ENCODE measurements around the gene NEU2.

The NEU2 gene

DNA sequence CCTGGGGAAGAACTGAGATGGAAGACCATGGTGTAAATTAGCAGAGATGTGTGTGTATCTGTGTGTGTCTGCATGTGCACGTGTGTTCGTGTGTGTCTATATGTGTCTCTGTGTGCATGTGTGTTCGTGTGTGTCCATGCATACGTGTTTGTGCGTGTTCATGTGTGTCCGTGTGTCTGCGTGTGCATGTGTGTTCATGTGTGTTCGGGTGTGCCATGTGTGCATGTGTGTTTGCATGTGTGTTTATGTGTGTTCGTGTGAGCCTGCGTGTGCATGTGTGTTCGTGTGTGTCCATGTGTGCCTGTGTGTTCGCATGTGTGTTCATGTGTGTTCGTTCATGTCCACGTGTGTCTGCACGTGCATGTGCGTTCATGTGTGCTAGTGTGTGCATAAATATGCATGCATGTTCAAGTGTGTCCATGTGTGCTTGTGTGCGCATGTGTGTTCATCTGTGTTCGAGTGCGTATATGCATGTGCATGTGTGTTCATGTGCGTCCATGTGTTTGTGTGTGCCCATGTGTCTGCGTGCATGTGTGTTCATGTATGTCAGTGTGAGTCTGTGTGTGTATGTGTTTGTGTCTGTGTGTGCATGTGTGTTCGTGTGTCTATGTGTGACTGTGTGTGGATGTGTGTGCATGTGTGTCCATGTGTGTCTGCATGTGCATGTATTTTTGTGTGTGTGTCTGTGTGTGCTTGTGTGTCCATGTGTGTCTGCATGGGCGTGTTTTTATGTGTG is 3.1 kb downstream of the NEU2 start:
- Histone ChIP-seq H3K9me3 (ENCODE audit: control insufficient read depth, insufficient read depth, low read length) (peaks cover 8% of the 10 kb centered on the region; the same call in 1 of the 2 replicates), H3K4me2 (ENCODE audit: low read length) (no peak overlapping the region), H3K36me3 (ENCODE audit: control insufficient read depth, low read length) (no peaks in the 10 kb centered on the region), H3K27me3 (ENCODE audit: control insufficient read depth, low read length) (peaks cover 3% of the 10 kb centered on the region; the same call in 1 of the 2 replicates), H3K4me3 (ENCODE audit: low read length) (no peak overlapping the region), H4K20me1 (ENCODE audit: control insufficient read depth, insufficient read depth, low read depth, low read length) (no peaks in the 10 kb centered on the region), H3F3A (ENCODE audit: control insufficient read depth, insufficient read depth) (0 out of 2 replicates have a peak, but pooled peaks cover 3% of the 10 kb centered on the region), H3K9me2 (replicated peaks; ENCODE audit: control insufficient read depth, low read length) (no peaks in the 10 kb centered on the region), H3K79me2 (ENCODE audit: control insufficient read depth, low read length) (no peaks in the 10 kb centered on the region), H3K4me1 (ENCODE audit: control insufficient read depth, low read length) (no peaks in the 10 kb centered on the region), H3K27ac (ENCODE audit: low read depth, low read length) (no peak overlapping the region)
- TF ChIP-seq EZH2phosphoT487 (IDR thresholded peaks at IDR 0.05; ENCODE audit: borderline replicate concordance, low read length) = no peak
- TF ChIP-seq, protein P1, sequence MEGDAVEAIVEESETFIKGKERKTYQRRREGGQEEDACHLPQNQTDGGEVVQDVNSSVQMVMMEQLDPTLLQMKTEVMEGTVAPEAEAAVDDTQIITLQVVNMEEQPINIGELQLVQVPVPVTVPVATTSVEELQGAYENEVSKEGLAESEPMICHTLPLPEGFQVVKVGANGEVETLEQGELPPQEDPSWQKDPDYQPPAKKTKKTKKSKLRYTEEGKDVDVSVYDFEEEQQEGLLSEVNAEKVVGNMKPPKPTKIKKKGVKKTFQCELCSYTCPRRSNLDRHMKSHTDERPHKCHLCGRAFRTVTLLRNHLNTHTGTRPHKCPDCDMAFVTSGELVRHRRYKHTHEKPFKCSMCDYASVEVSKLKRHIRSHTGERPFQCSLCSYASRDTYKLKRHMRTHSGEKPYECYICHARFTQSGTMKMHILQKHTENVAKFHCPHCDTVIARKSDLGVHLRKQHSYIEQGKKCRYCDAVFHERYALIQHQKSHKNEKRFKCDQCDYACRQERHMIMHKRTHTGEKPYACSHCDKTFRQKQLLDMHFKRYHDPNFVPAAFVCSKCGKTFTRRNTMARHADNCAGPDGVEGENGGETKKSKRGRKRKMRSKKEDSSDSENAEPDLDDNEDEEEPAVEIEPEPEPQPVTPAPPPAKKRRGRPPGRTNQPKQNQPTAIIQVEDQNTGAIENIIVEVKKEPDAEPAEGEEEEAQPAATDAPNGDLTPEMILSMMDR (IDR thresholded peaks at IDR 0.05; ENCODE audit: low read depth, low read length, poor library complexity, severe bottlenecking) = no peak

DNA sequence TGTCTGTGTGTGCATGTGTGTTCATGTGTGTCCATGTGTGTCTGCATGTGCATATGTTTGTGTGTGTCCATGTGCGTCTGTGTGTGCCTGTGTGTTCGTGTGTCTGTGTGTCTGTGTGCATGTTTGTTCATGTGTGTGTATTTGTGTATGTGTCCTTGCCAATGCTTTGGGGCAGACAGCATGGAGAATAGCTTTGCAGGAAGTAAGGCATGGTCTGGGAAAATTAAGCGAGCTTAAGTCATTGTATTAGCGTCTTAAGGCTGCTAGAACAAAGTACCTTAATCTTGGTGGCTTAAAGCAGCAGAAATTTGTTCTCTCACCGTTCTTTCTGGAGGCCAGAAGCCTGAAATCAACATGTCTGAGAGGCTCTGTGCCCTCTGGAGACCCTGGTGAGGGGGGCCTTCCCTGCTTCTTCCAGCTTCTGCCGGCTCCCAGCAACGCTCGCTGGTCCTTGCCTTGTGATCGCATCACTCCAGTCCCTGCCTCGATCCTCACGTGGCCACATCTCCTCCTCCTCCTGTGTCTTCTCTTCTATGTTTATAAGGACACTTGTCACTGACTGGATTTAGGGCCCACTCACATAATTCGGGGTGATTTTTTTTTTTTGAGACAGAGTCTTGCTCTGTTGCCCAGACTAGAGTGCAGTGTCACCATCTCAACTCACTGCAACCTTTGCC is 3.8 kb downstream of the NEU2 start:
- Histone ChIP-seq H3K79me2 (ENCODE audit: control insufficient read depth, low read length) (no peaks in the 10 kb centered on the region), H3K4me1 (ENCODE audit: control insufficient read depth, low read length) (no peaks in the 10 kb centered on the region), H3K27me3 (ENCODE audit: control insufficient read depth, low read length) (peaks cover 3% of the 10 kb centered on the region; the same call in 1 of the 2 replicates), H3F3A (ENCODE audit: control insufficient read depth, insufficient read depth) (0 out of 2 replicates have a peak, but pooled peaks cover 3% of the 10 kb centered on the region), H3K36me3 (ENCODE audit: control insufficient read depth, low read length) (no peaks in the 10 kb centered on the region), H3K4me3 (ENCODE audit: low read length) (no peak overlapping the region), H3K9me2 (replicated peaks; ENCODE audit: control insufficient read depth, low read length) (no peaks in the 10 kb centered on the region), H3K4me2 (ENCODE audit: low read length) (no peak overlapping the region), H3K27ac (ENCODE audit: low read depth, low read length) (no peak overlapping the region), H4K20me1 (ENCODE audit: control insufficient read depth, insufficient read depth, low read depth, low read length) (no peaks in the 10 kb centered on the region), H3K9me3 (ENCODE audit: control insufficient read depth, insufficient read depth, low read length) (peaks cover 8% of the 10 kb centered on the region; the same call in 1 of the 2 replicates)
- TF ChIP-seq EZH2phosphoT487 (IDR thresholded peaks at IDR 0.05; ENCODE audit: borderline replicate concordance, low read length) = no peak
- TF ChIP-seq, protein P1 (IDR thresholded peaks at IDR 0.05; ENCODE audit: low read depth, low read length, poor library complexity, severe bottlenecking) = no peak

DNA sequence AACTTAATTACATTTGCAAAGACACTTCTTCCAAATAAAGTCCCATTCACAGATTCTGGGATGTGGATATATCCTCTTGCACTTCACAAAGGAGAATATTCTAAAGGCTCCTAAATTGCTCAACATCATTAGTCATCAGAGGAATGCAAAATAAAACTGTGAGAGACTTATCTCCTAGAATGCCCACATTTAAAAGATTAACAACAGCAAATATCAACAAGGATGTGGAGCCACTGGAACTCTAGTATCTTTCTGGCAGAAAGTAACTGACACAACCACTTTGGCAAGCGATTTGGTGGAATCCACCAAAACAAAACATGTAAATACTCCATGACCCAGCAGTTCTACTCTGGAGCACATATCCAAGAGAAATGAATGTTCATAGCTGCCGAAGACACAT is 4.6 kb downstream of the NEU2 start:
- Histone ChIP-seq H3F3A (ENCODE audit: control insufficient read depth, insufficient read depth) (0 out of 2 replicates have a peak, but pooled peaks cover 3% of the 10 kb centered on the region), H3K27ac (ENCODE audit: low read depth, low read length) (no peak overlapping the region)
- TF ChIP-seq EZH2phosphoT487 (IDR thresholded peaks at IDR 0.05; ENCODE audit: borderline replicate concordance, low read length) = no peak
- TF ChIP-seq, protein P1 (IDR thresholded peaks at IDR 0.05; ENCODE audit: low read depth, low read length, poor library complexity, severe bottlenecking) = no peak

More for the DNA sequence above, 4.6 kb downstream of the NEU2 start:
- no peak overlapping the region for H3K4me2 ChIP-seq (ENCODE audit: low read length)
- peaks cover 8% of the 10 kb centered on the region; the same call in 1 of the 2 replicates for H3K9me3 ChIP-seq (ENCODE audit: control insufficient read depth, insufficient read depth, low read length)
- no peaks in the 10 kb centered on the region for H3K4me1 ChIP-seq (ENCODE audit: control insufficient read depth, low read length)
- H3K9me2 ChIP-seq (replicated peaks; ENCODE audit: control insufficient read depth, low read length) = no peaks in the 10 kb centered on the region
- H3K4me3 ChIP-seq (ENCODE audit: low read length) = no peak overlapping the region
- H3K79me2 ChIP-seq (ENCODE audit: control insufficient read depth, low read length) = no peaks in the 10 kb centered on the region
- peaks cover 3% of the 10 kb centered on the region; the same call in 1 of the 2 replicates for H3K27me3 ChIP-seq (ENCODE audit: control insufficient read depth, low read length)
- no peaks in the 10 kb centered on the region for H3K36me3 ChIP-seq (ENCODE audit: control insufficient read depth, low read length)
- no peaks in the 10 kb centered on the region for H4K20me1 ChIP-seq (ENCODE audit: control insufficient read depth, insufficient read depth, low read depth, low read length)
